ENCODE data around the gene STIMATE.

- TF ChIP-seq CTCF (IDR thresholded peaks at IDR 0.05 in 4 of 5, conservative IDR thresholded peaks at IDR 0.05 in 1 of 5) (no peak), POLR2A (IDR thresholded peaks at IDR 0.05) (no peak)
Measured at GRCh38 chr3:52882377-52882776, 15.0 kb downstream of the STIMATE start.

Measured in gastrocnemius medialis (tissue), 4 donors.